ENCODE results near the gene FZR1. TPM values are rescaled to one million over a fixed set of nuclear protein-coding genes. Genes with fewer than 3 reads are reported as not detected.

Gene FZR1
- total RNA-seq, 1 donor from 2014 or later: 16.4 TPM

DNA sequence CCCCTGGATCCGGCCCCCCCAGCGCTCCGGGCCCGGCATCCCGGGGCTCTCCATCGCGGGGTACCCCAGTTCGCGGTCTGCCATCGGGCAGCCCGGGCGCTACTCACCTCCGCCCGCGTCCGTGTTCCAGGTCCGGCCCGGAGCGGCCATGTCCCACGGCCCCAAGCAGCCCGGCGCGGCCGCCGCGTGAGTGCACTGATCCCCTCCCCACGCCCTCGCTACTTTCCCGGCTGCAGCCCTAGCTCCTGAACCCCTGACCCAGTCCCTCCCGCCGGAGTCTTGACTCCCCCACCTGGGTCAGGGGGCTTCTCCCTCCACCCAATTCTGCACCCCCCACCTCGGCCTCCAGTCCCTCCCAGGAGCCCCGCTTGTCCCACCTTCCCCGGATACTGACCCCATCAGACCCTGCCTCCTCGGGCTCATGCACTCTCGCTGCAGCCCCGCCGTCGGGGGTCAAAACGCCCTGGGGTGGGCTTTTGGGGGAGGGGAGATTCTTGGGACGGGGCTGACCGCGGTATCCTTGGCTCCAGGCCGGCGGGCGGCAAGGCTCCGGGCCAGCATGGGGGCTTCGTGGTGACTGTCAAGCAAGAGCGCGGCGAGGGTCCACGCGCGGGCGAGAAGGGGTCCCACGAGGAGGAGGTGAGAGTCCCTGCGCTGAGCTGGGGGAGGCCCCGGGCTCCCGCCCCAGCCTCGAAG is 67.2 kb downstream of the FZR1 start:
- H3K9me3 ChIP-seq (ENCODE audit: low read depth): no peaks in the 10 kb centered on the region
- peaks cover 15% of the 10 kb centered on the region for H3K4me1 ChIP-seq
- H3K4me3 ChIP-seq: peak overlapping the region; percentile 95
- H3K4me1 Mint-ChIP-seq: peaks cover 29% of the 10 kb centered on the region
- no peak overlapping the region for H2AFZ ChIP-seq (replicated peaks)
- H3F3A ChIP-seq (ENCODE audit: low read depth): peaks cover 41% of the 10 kb centered on the region
- H3K4me2 ChIP-seq: peak overlapping the region; percentile 93
- H3K27me3 ChIP-seq: peaks cover 38% of the 10 kb centered on the region
- TF ChIP-seq, protein P1, sequence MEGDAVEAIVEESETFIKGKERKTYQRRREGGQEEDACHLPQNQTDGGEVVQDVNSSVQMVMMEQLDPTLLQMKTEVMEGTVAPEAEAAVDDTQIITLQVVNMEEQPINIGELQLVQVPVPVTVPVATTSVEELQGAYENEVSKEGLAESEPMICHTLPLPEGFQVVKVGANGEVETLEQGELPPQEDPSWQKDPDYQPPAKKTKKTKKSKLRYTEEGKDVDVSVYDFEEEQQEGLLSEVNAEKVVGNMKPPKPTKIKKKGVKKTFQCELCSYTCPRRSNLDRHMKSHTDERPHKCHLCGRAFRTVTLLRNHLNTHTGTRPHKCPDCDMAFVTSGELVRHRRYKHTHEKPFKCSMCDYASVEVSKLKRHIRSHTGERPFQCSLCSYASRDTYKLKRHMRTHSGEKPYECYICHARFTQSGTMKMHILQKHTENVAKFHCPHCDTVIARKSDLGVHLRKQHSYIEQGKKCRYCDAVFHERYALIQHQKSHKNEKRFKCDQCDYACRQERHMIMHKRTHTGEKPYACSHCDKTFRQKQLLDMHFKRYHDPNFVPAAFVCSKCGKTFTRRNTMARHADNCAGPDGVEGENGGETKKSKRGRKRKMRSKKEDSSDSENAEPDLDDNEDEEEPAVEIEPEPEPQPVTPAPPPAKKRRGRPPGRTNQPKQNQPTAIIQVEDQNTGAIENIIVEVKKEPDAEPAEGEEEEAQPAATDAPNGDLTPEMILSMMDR (IDR thresholded peaks at IDR 0.05): no peak
- TF ChIP-seq EZH2 (IDR thresholded peaks at IDR 0.05) (no peak), EZH2phosphoT487 (IDR thresholded peaks at IDR 0.05) (no peak)
- H3K36me3 ChIP-seq: no peaks in the 10 kb centered on the region
- peaks cover 9% of the 10 kb centered on the region for H3K27me3 Mint-ChIP-seq (ENCODE audit: insufficient read depth, low read depth)
- H3K4me3 Mint-ChIP-seq: peak overlapping the region; percentile 88
- no peak overlapping the region for H3K27ac ChIP-seq
- no peaks in the 10 kb centered on the region for H3K9me3 Mint-ChIP-seq
- peaks cover 7% of the 10 kb centered on the region for H3K36me3 Mint-ChIP-seq
- H3K79me2 ChIP-seq (ENCODE audit: low read depth): peaks cover 6% of the 10 kb centered on the region
- H3K27ac Mint-ChIP-seq: no peak overlapping the region
- peaks cover 51% of the 10 kb centered on the region for H4K20me1 ChIP-seq (ENCODE audit: low read depth)
- H3K9ac ChIP-seq: peak overlapping the region; percentile 82
- DNase-seq (ENCODE audit: low spot score): peak; percentile 61

DNA sequence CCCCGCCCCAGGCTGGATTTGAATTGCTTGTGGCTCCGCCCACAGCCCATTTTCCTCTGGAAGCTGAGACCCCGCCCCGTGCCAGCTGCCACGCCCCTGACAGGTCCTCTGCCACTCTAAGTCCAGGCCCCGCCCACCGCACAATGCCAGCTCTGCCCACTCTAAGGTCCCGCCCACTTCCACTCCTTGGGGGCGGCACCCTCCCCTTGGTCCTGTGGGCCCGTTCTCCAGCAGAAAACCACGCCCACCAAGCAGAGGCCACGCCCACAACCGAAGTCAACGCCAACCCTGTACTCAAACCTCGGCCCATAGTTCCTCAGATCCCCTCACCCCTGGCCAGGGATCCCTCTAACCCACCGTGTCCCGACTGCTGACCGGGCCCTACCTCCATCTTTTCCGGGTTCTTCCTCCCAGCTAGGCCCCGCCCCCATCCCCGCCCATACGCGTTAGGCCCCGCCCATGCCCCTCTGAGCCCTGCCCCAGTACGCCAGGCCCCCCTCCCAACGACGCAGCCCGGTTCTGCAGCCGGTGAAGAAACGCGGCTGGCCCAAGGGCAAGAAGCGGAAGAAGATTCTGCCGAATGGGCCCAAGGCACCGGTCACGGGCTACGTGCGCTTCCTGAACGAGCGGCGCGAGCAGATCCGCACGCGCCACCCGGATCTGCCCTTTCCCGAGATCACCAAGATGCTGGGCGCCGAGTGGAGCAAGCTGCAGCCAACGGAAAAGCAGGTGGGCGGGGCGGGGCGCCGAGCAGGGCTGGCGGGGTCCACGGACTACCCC is 67.9 kb downstream of the FZR1 start:
- Histone ChIP-seq H3F3A (ENCODE audit: low read depth) (peaks cover 48% of the 10 kb centered on the region), H3K4me1 (peaks cover 15% of the 10 kb centered on the region), H3K27me3 (peaks cover 45% of the 10 kb centered on the region), H3K4me3 (peak overlapping the region; percentile 95), H3K36me3 (no peaks in the 10 kb centered on the region), H2AFZ (replicated peaks) (no peak overlapping the region), H3K9me3 (ENCODE audit: low read depth) (no peaks in the 10 kb centered on the region), H3K27ac (no peak overlapping the region), H3K4me2 (peak overlapping the region; percentile 93), H3K79me2 (ENCODE audit: low read depth) (peaks cover 6% of the 10 kb centered on the region), H4K20me1 (ENCODE audit: low read depth) (peaks cover 57% of the 10 kb centered on the region), H3K9ac (no peak overlapping the region)
- H3K27me3 Mint-ChIP-seq (ENCODE audit: insufficient read depth, low read depth): peaks cover 7% of the 10 kb centered on the region
- no peaks in the 10 kb centered on the region for H3K9me3 Mint-ChIP-seq
- peak; percentile 98 for DNase-seq (ENCODE audit: low spot score)
- TF ChIP-seq EZH2 (IDR thresholded peaks at IDR 0.05): no peak
- TF ChIP-seq, protein P1 (IDR thresholded peaks at IDR 0.05): no peak
- TF ChIP-seq EZH2phosphoT487 (IDR thresholded peaks at IDR 0.05): no peak
- H3K36me3 Mint-ChIP-seq: peaks cover 7% of the 10 kb centered on the region
- H3K4me1 Mint-ChIP-seq: peaks cover 23% of the 10 kb centered on the region
- H3K4me3 Mint-ChIP-seq: peak overlapping the region; percentile 88
- H3K27ac Mint-ChIP-seq: no peak overlapping the region

DNA sequence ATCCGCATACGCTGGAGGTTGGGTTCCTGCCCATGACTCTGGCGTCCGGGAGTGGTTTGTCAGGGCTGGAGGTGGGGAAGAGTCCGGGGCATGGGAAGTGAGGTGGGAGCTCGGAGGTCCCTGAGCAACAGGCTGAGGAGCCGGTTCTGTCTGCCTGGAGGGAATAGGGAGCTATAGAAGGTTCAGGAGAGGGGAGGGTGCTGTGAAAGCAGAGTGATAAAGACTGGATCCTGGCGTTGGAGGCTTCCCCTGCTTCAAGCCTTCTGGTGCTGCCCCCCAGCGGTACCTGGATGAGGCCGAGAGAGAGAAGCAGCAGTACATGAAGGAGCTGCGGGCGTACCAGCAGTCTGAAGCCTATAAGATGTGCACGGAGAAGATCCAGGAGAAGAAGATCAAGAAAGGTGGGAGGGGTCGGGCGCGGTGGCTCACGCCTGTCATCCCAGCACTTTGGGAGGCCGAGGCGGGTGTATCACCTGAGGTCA is 69.2 kb downstream of the FZR1 start:
- DNase-seq (ENCODE audit: low spot score): peak; percentile 59
- Histone ChIP-seq H3F3A (ENCODE audit: low read depth) (peaks cover 48% of the 10 kb centered on the region), H3K9me3 (ENCODE audit: low read depth) (no peaks in the 10 kb centered on the region), H3K4me3 (no peak overlapping the region), H3K36me3 (no peaks in the 10 kb centered on the region), H3K4me1 (peaks cover 15% of the 10 kb centered on the region), H3K27me3 (peaks cover 52% of the 10 kb centered on the region), H3K79me2 (ENCODE audit: low read depth) (peaks cover 6% of the 10 kb centered on the region), H3K4me2 (no peak overlapping the region), H2AFZ (replicated peaks) (no peak overlapping the region), H4K20me1 (ENCODE audit: low read depth) (peaks cover 57% of the 10 kb centered on the region), H3K9ac (no peak overlapping the region), H3K27ac (no peak overlapping the region)
- Mint-ChIP-seq H3K27me3 (ENCODE audit: insufficient read depth, low read depth) (peaks cover 7% of the 10 kb centered on the region), H3K36me3 (peaks cover 7% of the 10 kb centered on the region), H3K4me3 (peak overlapping the region; percentile 57), H3K27ac (no peak overlapping the region), H3K9me3 (no peaks in the 10 kb centered on the region), H3K4me1 (peaks cover 25% of the 10 kb centered on the region)
- TF ChIP-seq EZH2 (IDR thresholded peaks at IDR 0.05): no peak
- TF ChIP-seq, protein P1 (IDR thresholded peaks at IDR 0.05): peak; percentile 45
